Iris pigment epithelial cell (primary cell): ENCODE measurements around the gene IGF2R.
"Not testable (repeated sequence)": the region's sequence is repeated elsewhere in the genome, so short reads cannot be mapped to it uniquely, and the experiment has no call there.

Experiments
- DNase-seq: peaks from one replicate; pipeline ENCODE4 v3.0.0-alpha.2; 2011; ENCODE audit warnings: low read depth

IGF2R gene

DNA sequence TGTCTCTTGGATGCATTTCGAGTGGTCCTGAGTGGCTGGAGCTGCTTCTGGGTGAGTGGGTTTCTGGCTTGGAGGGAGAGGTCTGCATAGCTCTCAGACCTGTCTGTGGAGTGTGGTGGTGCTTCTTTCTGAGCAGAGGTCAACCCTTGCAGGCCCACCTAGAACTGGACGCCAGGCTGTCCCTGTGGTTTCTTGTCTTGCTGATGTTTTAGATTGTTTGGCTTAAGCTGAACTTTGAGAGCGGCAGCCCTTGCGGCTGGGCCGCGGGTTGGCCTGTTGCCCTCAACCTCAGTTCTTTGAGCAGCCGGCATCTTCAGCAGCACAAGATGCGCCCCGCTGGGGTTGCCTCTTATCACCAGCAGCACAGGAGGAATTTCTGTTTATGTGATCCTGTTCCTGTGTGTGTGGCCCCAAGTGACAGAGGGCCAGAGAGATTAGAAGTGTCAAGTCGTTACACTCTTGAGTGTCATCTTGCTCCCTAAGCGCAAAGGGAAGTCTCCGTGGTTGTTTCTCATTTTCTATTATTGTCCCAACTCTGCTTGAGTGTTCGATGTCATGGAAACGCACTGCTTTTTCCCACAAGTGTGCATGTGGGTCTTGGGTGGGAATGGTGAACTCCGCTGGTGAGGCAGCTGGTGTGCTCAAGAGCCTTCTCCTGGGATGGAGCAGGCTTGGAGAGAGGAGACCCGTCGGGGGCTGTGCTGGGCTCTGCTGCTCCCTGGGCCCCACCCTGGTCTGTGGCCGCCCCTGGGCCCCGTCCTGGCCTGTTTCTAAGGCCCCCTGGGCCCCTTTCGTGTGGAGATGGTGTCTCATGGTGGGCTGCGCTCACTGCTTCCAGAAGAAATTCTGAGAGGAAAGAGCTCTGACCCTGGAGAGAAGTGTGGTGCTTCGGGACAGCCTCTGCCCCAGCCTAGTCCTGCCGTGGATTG is 132.7 kb downstream of the IGF2R start:
- DNase-seq: no peak

DNA sequence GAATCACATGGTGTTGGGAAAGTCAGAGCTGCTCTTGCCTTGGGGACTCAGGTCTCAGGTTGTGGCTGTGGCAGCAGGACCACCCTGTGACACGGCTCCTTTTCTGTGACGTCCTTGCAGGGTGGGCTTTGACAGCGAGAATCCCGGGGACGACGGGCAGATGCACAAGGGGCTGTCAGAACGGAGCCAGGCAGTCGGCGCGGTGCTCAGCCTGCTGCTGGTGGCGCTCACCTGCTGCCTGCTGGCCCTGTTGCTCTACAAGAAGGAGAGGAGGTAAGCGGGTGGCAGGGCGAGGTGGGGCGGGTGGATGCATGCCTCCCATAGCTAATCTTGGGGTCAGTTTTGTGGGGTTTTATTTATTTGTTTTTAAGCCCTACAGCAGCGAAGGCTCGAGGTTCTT is 133.5 kb downstream of the IGF2R start:
- no peak for DNase-seq

DNA sequence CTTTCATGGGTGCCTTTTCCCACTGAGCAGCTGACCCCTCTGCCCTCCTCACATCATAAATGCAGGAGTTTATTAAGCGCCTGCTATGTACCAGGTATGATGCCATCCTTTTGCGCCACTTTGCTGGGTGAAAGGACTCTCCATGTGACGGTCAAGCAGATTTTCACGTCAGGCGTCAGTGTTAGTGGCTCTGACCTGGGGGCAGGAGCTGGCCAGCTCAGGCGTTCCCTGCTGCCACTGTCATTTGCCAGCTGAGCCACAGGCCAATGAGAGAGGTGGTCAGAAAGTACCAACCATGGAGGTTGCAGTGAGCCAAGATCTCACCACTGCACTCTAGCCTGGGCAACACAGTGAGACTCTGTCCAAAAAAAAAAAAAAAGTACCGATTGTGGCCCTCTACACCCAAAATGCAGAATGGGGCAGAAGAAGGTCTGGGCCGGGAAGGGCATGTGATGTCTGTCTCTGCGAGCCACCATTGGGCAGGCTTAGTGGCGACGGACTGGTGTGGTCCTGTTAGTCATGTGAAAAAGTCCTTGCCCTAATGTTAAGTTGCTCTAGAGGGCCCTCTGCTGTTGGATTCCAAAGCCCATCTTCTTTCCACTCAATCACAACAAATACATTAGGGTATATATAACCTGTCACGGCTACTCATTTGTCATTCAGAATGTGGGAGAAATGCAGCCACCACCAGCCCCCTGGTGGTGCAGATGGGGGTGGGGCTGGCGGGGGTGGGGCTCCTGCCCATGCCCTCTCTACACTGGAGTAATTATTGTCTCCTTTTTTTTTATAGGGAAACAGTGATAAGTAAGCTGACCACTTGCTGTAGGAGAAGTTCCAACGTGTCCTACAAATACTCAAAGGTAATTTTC is 134.3 kb downstream of the IGF2R start:
- peak; percentile 46 for DNase-seq

DNA sequence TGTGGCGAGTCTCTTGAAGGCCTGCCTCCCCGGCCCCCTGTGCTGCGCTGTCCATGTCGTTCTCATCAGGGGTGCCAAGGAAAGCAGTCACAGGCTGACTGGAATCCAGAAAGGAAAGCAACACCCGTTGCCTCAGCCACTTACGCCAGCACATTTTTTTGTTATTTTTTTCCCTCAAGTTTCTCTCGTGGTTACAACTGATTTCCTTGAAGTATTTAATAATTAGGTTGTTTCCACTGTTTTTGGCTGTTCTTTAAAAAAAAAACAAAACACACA is 134.9 kb downstream of the IGF2R start:
- DNase-seq: no peak

GRCh38 chr6:160104821-160105517 is 136.1 kb downstream of the IGF2R start:
- DNase-seq: no peak

GRCh38 chr6:160106010-160106409 is 137.1 kb downstream of the IGF2R start:
- no peak for DNase-seq

DNA sequence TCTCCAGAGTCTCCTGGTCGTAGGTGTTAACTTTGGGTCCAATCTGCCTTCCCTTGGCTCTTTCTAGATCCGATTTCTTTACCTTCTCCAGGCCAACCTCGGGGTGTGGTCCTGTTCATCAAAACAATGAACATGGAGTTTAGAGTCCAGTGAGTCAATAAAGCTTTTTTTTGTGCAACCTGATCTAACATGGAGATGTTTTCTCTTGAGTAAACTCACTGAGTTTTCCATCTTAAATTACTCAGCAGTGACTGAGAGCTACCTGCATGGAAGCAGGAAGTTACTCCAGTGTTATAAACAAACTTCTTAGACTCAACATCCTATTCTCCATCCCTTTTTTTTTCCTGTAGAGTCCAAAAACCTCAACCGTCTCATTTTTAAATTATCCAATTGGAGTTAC is 137.8 kb downstream of the IGF2R start:
- no peak for DNase-seq

- no peak for DNase-seq
Observed at GRCh38 chr6:160108077-160108476, 139.2 kb downstream of the IGF2R start.

- peak; percentile 58 for DNase-seq
Observed at GRCh38 chr6:160110586-160111123, 141.8 kb downstream of the IGF2R start.

DNA sequence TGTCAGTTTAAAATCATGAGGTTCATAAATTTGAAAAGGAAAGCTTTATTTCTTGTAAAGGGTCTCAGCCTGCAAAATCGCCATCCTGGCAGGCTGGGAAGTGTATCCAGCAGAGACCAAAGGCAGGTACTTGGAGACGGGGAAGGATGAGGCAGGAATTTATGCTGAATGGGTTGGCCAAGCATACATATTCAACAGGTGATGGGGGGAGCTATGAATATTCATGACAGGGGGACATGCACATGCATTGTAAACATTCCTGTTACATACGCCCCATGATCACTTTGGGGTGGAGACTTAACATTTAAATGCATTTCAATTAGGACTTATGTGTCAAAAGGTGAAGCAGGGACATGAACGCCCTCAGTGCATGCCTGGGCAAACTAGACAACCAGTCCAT is 142.9 kb downstream of the IGF2R start:
- DNase-seq: no peak

GRCh38 chr6:160112628-160113299 is 143.9 kb downstream of the IGF2R start:
- DNase-seq: no peak

DNA sequence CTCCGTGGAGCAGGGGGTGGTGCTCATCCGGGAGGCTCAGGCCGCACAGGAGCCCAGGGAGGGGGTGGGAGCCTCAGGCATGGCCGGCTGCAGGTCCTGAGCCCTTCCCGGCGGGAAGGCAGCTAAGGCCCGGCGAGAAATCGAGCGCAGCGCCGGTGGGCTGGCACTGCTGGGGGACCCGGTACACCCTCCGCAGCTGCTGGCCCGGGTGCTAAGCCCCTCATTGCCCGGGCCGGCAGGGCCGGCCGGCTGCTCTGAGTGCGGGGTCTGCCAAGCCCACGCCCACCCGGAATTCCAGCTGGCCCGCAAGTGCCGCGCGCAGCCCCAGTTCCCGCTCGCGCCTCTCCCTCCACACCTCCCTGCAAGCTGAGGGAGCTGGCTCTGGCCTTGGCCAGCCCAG is 145.7 kb downstream of the IGF2R start:
- DNase-seq: not testable (repeated sequence)

DNA sequence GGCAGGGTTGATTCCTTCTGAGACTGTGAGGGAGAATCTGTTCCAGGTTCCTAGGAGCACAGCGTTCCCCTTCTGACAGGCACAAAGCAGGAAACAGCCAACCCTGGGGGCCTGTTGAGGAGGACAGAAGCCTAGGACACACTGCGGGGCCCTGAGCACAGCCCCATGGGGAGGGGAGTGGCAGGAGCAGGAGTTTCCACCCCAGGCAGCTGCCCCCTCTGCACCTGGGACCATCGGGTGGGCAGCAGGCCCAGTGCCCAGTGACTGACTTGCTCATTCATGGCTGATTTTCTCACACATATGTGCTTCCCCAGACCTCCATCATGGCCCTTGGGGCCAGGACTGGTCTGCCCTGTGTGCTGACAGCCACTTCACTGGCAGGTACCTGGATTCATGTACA is 146.5 kb downstream of the IGF2R start:
- no peak for DNase-seq

GRCh38 chr6:160116411-160116810 is 147.5 kb downstream of the IGF2R start:
- no peak for DNase-seq

GRCh38 chr6:160117137-160117536 is 148.3 kb downstream of the IGF2R start:
- DNase-seq: no peak

DNA sequence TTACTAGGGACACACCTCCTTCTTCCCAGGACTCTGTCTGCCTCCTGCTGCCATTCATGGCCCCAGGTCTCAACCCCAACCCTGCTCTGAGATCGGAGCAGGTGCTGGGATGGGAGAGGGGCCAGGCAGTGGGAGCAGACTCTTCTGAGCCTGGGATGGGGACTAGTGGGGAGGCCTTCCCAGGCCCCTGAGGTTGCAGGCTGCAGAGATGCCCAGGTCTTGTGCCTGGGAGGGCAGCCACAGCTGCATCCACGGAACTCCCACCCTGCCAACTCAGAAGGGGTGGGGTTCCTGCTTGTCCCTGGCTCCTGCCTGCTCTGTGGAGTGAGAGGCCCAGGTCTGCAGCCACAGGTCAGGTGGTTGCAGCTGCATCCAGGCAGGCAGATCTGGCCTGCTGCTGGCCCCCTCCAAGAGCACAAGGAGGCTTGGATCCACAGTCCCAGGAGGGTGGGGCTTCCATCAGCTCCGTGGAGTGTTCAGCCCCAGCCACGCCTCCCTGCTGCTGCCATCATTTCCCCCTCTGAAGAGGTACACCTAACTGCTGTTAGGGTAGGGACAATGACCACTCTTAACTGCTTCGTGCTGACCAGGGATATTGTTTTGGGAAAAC is 149.8 kb downstream of the IGF2R start:
- DNase-seq: no peak

DNA sequence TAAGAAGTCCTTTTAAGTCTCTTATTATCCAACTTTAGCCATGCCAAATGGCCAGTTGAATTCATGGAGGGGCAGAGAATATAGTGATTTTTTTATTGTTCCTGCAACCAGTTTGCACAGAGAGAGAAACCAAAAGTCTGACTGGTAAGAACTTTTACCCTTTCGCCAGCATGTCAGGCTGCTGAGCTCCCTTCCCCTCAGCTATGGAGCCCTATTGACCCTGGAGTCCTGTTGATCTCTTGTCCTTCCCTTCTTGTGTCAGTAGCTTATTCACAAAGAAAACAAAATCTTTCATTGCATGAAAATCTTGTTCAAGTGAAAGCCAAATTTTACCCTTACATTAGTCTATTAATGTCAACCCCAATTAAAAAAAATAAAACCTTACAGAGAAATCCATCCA is 151.2 kb downstream of the IGF2R start:
- DNase-seq: no peak

- no peak for DNase-seq
Observed at GRCh38 chr6:160121558-160121957, 152.7 kb downstream of the IGF2R start, which contains the start of gene SLC22A1. Gene SLC22A1 (plus strand): TSS chr6:160121815. CDS start chr6:160121936, 121 bp downstream.

DNA sequence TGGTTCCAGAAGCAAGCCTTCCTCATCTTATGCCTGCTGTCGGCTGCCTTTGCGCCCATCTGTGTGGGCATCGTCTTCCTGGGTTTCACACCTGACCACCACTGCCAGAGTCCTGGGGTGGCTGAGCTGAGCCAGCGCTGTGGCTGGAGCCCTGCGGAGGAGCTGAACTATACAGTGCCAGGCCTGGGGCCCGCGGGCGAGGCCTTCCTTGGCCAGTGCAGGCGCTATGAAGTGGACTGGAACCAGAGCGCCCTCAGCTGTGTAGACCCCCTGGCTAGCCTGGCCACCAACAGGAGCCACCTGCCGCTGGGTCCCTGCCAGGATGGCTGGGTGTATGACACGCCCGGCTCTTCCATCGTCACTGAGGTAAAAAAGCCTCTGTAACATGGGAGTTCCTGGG is 153.1 kb downstream of the IGF2R start:
- DNase-seq: no peak

DNA sequence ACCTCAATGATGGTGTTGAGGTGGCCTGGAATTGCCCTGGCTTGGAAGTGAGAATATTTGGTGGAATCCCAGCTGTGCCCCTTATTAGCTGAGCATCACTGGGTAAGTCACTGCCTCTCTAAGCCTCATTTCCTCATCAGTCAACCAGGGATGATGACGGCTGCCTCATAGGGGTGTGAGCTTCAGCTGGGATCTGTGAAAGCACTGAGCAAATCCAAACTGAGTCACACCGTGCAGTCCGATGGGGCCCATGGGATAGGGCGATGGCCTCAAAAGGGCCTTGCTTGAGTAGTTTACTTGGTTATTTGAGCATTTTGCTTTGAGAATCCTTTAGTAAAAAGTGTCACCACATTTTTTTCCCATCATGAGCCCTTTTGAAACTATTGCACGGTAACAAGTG is 153.9 kb downstream of the IGF2R start:
- no peak for DNase-seq

GRCh38 chr6:160124007-160124406 is 155.1 kb downstream of the IGF2R start:
- DNase-seq: no peak
